B cell (primary cell): Measurements from ENCODE around the gene RAB28.

Experiments used
- CTCF ChIP-seq: fragments of 200-600 bp; IDR thresholded peaks from one replicate; pipeline ENCODE4 v1.8.0; 2022; ENCODE audit warnings: antibody characterized with exemption, mild to moderate bottlenecking
- EZH2 ChIP-seq: IDR thresholded peaks from 2 replicates; pipeline ENCODE4 v1.6.1; 2012; ENCODE audit warnings: borderline replicate concordance, low read depth, mild to moderate bottlenecking, moderate library complexity, low read length; ENCODE audit not compliant: insufficient read depth, poor library complexity, severe bottlenecking

GRCh38 chr4:13525606-13526281, 41.6 kb upstream of the RAB28 start:
- no peak for TF ChIP-seq CTCF
- TF ChIP-seq EZH2, result no peak
